GM21447 (cell line): Measurements from ENCODE around the gene IQSEC3.
"Not testable (repeated sequence)": the region's sequence is repeated elsewhere in the genome, so short reads cannot be mapped to it uniquely, and the experiment has no call there.

Experiments used
- ATAC-seq: cut with Tn5 transposase; IDR thresholded peaks from one replicate; pipeline ENCODE4 v1.9.1; 2021; ENCODE audit not compliant: unreplicated experiment

The IQSEC3 gene

GRCh38 chr12:177336-177979, 110.9 kb downstream of the IQSEC3 start:
- no peak for ATAC-seq

GRCh38 chr12:177980-178828, 111.6 kb downstream of the IQSEC3 start:
- no peak for ATAC-seq

- no peak for ATAC-seq
Measured at GRCh38 chr12:178829-179109, 112.2 kb downstream of the IQSEC3 start.

GRCh38 chr12:179131-179884, 112.7 kb downstream of the IQSEC3 start:
- no peak for ATAC-seq

GRCh38 chr12:179885-180284, 113.3 kb downstream of the IQSEC3 start:
- no peak for ATAC-seq

GRCh38 chr12:180445-180844, 113.9 kb downstream of the IQSEC3 start:
- no peak for ATAC-seq

GRCh38 chr12:181921-182320, 115.4 kb downstream of the IQSEC3 start:
- ATAC-seq: no peak

GRCh38 chr12:182381-182892, 115.9 kb downstream of the IQSEC3 start:
- ATAC-seq: no peak

- ATAC-seq: no peak
Measured at GRCh38 chr12:184811-185575, 118.4 kb downstream of the IQSEC3 start.

GRCh38 chr12:185576-185955, 119.0 kb downstream of the IQSEC3 start:
- ATAC-seq: no peak

GRCh38 chr12:186006-186625, 119.5 kb downstream of the IQSEC3 start:
- no peak for ATAC-seq

- ATAC-seq: not testable (repeated sequence)
Measured at GRCh38 chr12:187986-188909, 121.7 kb downstream of the IQSEC3 start.

GRCh38 chr12:188910-189621, 122.5 kb downstream of the IQSEC3 start:
- ATAC-seq: no peak

- ATAC-seq: no peak
Measured at GRCh38 chr12:189622-189962, 123.0 kb downstream of the IQSEC3 start.

GRCh38 chr12:190881-191280, 124.3 kb downstream of the IQSEC3 start:
- ATAC-seq: no peak

GRCh38 chr12:191541-191940, 125.0 kb downstream of the IQSEC3 start:
- ATAC-seq: no peak

- ATAC-seq: no peak
Measured at GRCh38 chr12:193261-193660, 126.7 kb downstream of the IQSEC3 start.

GRCh38 chr12:194276-194675, 127.7 kb downstream of the IQSEC3 start:
- no peak for ATAC-seq

- ATAC-seq: no peak
Measured at GRCh38 chr12:195156-195555, 128.6 kb downstream of the IQSEC3 start.
